ENCODE results near the gene SPRR1A. TPM values are rescaled to one million over a fixed set of nuclear protein-coding genes. Genes with fewer than 3 reads are reported as not detected.

SPRR1A gene
- total RNA-seq, 5 donors from 2014 or later (not counting 1 experiment from before 2014, with no cell fraction given) = not detected

- Histone ChIP-seq H3K4me3 (ENCODE audit: control insufficient read depth in 1 of 2, extremely low read depth in 1 of 2, low read length in 1 of 2) (no peak within 1 kb of the TSS), H3K36me3 (ENCODE audit: control insufficient read depth in 2 of 2, extremely low read depth in 1 of 2, insufficient read depth in 1 of 2, low read length in 1 of 2) (no peaks in the 10 kb centered on the region), H3K9me3 (no peaks in the 10 kb centered on the region), H3K4me1 (ENCODE audit: control insufficient read depth in 1 of 2, extremely low read depth in 1 of 2, insufficient read depth in 2 of 2, low read length in 2 of 2) (no peaks in the 10 kb centered on the region), H3K27me3 (replicated peaks in 1 of 2; ENCODE audit: control insufficient read depth in 2 of 2, extremely low read depth in 1 of 2, insufficient read depth in 2 of 2, low read length in 1 of 2) (peaks cover 2 to 5% of the 10 kb centered on the region in 2 experiments), H3K27ac (ENCODE audit: low read length) (no peak within 1 kb of the TSS)
- peaks cover 13 to 32% of the 10 kb centered on the region in 2 donors for H3K27me3 Mint-ChIP-seq
- no peak within 1 kb of the TSS for H3K27ac Mint-ChIP-seq
- CTCF ChIA-PET = no interaction called here
- no peak within 1 kb of the TSS for H3K4me3 Mint-ChIP-seq
- no peaks in the 10 kb centered on the region for H3K9me3 Mint-ChIP-seq
- DNase-seq (no peak), ATAC-seq (replicated peaks in 1 of 4) (no peak)
- no peaks in the 10 kb centered on the region for H3K4me1 Mint-ChIP-seq
- POLR2A ChIA-PET = no interaction called here
- no peaks in the 10 kb centered on the region for H3K36me3 Mint-ChIP-seq
These were observed 47.0 kb downstream of the SPRR1A start, which contains the start of gene SPRR1B for GRCh38 chr1:153030895-153031294. Gene SPRR1B, plus strand, starts transcription at chr1:153031203. Its CDS starts 1,143 bp downstream, at chr1:153032346.

GRCh38 chr1:153032073-153032472 lies 48.2 kb downstream of the SPRR1A start:
- ATAC-seq (replicated peaks in 1 of 4) (no peak), DNase-seq (no peak)
- CTCF ChIA-PET = no interaction called here

GRCh38 chr1:153032677-153033308 lies 48.9 kb downstream of the SPRR1A start:
- H3K4me1 ChIP-seq (ENCODE audit: control insufficient read depth in 1 of 2, extremely low read depth in 1 of 2, insufficient read depth in 2 of 2, low read length in 2 of 2) = no peaks in the 10 kb centered on the region
- peaks cover 2 to 5% of the 10 kb centered on the region in 2 experiments for H3K27me3 ChIP-seq (replicated peaks in 1 of 2; ENCODE audit: control insufficient read depth in 2 of 2, extremely low read depth in 1 of 2, insufficient read depth in 2 of 2, low read length in 1 of 2)
- DNase-seq (no peak), ATAC-seq (replicated peaks in 1 of 4) (no peak)
- H3K9me3 Mint-ChIP-seq = no peaks in the 10 kb centered on the region
- H3K4me3 ChIP-seq (ENCODE audit: control insufficient read depth in 1 of 2, extremely low read depth in 1 of 2, low read length in 1 of 2) = no peak overlapping the region
- no peaks in the 10 kb centered on the region for H3K4me1 Mint-ChIP-seq
- no peak overlapping the region for H3K27ac ChIP-seq (ENCODE audit: low read length)
- H3K27me3 Mint-ChIP-seq = peaks cover 19 to 40% of the 10 kb centered on the region in 2 donors
- H3K36me3 Mint-ChIP-seq = no peaks in the 10 kb centered on the region
- no peaks in the 10 kb centered on the region for H3K36me3 ChIP-seq (ENCODE audit: control insufficient read depth in 2 of 2, extremely low read depth in 1 of 2, insufficient read depth in 1 of 2, low read length in 1 of 2)
- H3K4me3 Mint-ChIP-seq = no peak overlapping the region
- WGBS (ENCODE audit: insufficient coverage) = 0% methylated on average over 1 of the region's 3 CpGs
- no peaks in the 10 kb centered on the region for H3K9me3 ChIP-seq
- ChIA-PET POLR2A (no interaction called here), CTCF (no interaction called here)
- H3K27ac Mint-ChIP-seq = no peak overlapping the region

More at GRCh38 chr1:153032073-153032472, 48.2 kb downstream of the SPRR1A start:
- no peaks in the 10 kb centered on the region for H3K4me1 Mint-ChIP-seq
- Histone ChIP-seq H3K4me1 (ENCODE audit: control insufficient read depth in 1 of 2, extremely low read depth in 1 of 2, insufficient read depth in 2 of 2, low read length in 2 of 2) (no peaks in the 10 kb centered on the region), H3K4me3 (ENCODE audit: control insufficient read depth in 1 of 2, extremely low read depth in 1 of 2, low read length in 1 of 2) (no peak overlapping the region), H3K9me3 (no peaks in the 10 kb centered on the region), H3K36me3 (ENCODE audit: control insufficient read depth in 2 of 2, extremely low read depth in 1 of 2, insufficient read depth in 1 of 2, low read length in 1 of 2) (no peaks in the 10 kb centered on the region), H3K27me3 (replicated peaks in 1 of 2; ENCODE audit: control insufficient read depth in 2 of 2, extremely low read depth in 1 of 2, insufficient read depth in 2 of 2, low read length in 1 of 2) (peaks cover 2 to 5% of the 10 kb centered on the region in 2 experiments), H3K27ac (ENCODE audit: low read length) (no peak overlapping the region)
- POLR2A ChIA-PET = no interaction called here
- no peak overlapping the region for H3K4me3 Mint-ChIP-seq
- no peaks in the 10 kb centered on the region for H3K36me3 Mint-ChIP-seq
- H3K9me3 Mint-ChIP-seq = no peaks in the 10 kb centered on the region
- H3K27me3 Mint-ChIP-seq = peaks cover 17 to 37% of the 10 kb centered on the region in 2 donors
- no peak overlapping the region for H3K27ac Mint-ChIP-seq

- no peaks in the 10 kb centered on the region for H3K4me1 ChIP-seq (ENCODE audit: control insufficient read depth in 1 of 2, extremely low read depth in 1 of 2, insufficient read depth in 2 of 2, low read length in 2 of 2)
- H3K36me3 Mint-ChIP-seq = no peaks in the 10 kb centered on the region
- POLR2A ChIA-PET = no interaction called here
- peaks cover 0 to 5% of the 10 kb centered on the region in 2 experiments for H3K27me3 ChIP-seq (replicated peaks in 1 of 2; ENCODE audit: control insufficient read depth in 2 of 2, extremely low read depth in 1 of 2, insufficient read depth in 2 of 2, low read length in 1 of 2)
- H3K9me3 Mint-ChIP-seq = no peaks in the 10 kb centered on the region
- H3K27ac ChIP-seq (ENCODE audit: low read length) = no peak overlapping the region
- H3K4me3 ChIP-seq (ENCODE audit: control insufficient read depth in 1 of 2, extremely low read depth in 1 of 2, low read length in 1 of 2) = no peak overlapping the region
- WGBS (ENCODE audit: insufficient coverage) = no CpG with 5 or more reads among the region's 1 CpG
- H3K27me3 Mint-ChIP-seq = peaks cover 26 to 45% of the 10 kb centered on the region in 2 donors
- DNase-seq (no peak), ATAC-seq (replicated peaks in 1 of 4) (no peak)
- CTCF ChIA-PET = no interaction called here
- H3K27ac Mint-ChIP-seq = no peak overlapping the region
- no peaks in the 10 kb centered on the region for H3K36me3 ChIP-seq (ENCODE audit: control insufficient read depth in 2 of 2, extremely low read depth in 1 of 2, insufficient read depth in 1 of 2, low read length in 1 of 2)
- no peaks in the 10 kb centered on the region for H3K9me3 ChIP-seq
- no peaks in the 10 kb centered on the region for H3K4me1 Mint-ChIP-seq
- H3K4me3 Mint-ChIP-seq = no peak overlapping the region
These were observed 51.3 kb downstream of the SPRR1A start for GRCh38 chr1:153035211-153035610.

Other genes starting within 250 kb of the SPRR1A start
- gene KPRP, start 226.1 kb upstream of the SPRR1A start, total RNA-seq = not detected
- gene LCE1F, start 208.9 kb upstream of the SPRR1A start, total RNA-seq = not detected
- gene LCE1E, start 197.8 kb upstream of the SPRR1A start, total RNA-seq = not detected
- gene LCE1D, start 187.4 kb upstream of the SPRR1A start, total RNA-seq = not detected
- not detected for gene LCE1C, start 177.4 kb upstream of the SPRR1A start, total RNA-seq
- gene LCE1B, start 172.1 kb upstream of the SPRR1A start, total RNA-seq = not detected
- gene LCE1A, start 156.6 kb upstream of the SPRR1A start, total RNA-seq = not detected
- not detected for gene LCE6A, start 141.2 kb upstream of the SPRR1A start, total RNA-seq
- not detected for gene LCE7A, start 124.1 kb upstream of the SPRR1A start, total RNA-seq
- not detected for gene SMCP, start 105.8 kb upstream of the SPRR1A start, total RNA-seq
- not detected for gene IVL, start 75.5 kb upstream of the SPRR1A start, total RNA-seq
- gene SPRR5, start 36.9 kb upstream of the SPRR1A start, total RNA-seq = not detected
- gene SPRR4, start 13.4 kb upstream of the SPRR1A start, total RNA-seq = not detected
- gene SPRR3, start 17.7 kb downstream of the SPRR1A start, total RNA-seq = not detected
- not detected for gene SPRR1B, start 47.1 kb downstream of the SPRR1A start, total RNA-seq
- gene SPRR2D, start 57.0 kb downstream of the SPRR1A start, total RNA-seq = not detected
- not detected for gene SPRR2A, start 73.4 kb downstream of the SPRR1A start, total RNA-seq
- gene SPRR2B, start 87.5 kb downstream of the SPRR1A start, total RNA-seq = not detected
- gene SPRR2E, start 110.4 kb downstream of the SPRR1A start, total RNA-seq = not detected
- gene SPRR2F, start 129.4 kb downstream of the SPRR1A start, total RNA-seq = not detected
- not detected for gene SPRR2G, start 166.8 kb downstream of the SPRR1A start, total RNA-seq
- gene LELP1, start 219.3 kb downstream of the SPRR1A start, total RNA-seq = not detected
- not detected for gene PRR9, start 233.5 kb downstream of the SPRR1A start, total RNA-seq

Data from T-cell (primary cell).